Uterus (tissue), 2 donors: ENCODE data around the gene RNPS1.

Experiments
- CTCF ChIP-seq, 4 experiments: fragments of 200-600 bp in 2 of 4; fragments of 450-650 bp in 2 of 4; sonication (generic) in 2 of 4; IDR thresholded peaks; one replicate each; pipeline ENCODE4 v1.5.1; 2016 to 2019; ENCODE audit warnings: antibody characterized with exemption in 4 of 4, mild to moderate bottlenecking in 2 of 4, moderate library complexity in 1 of 4
- POLR2A ChIP-seq, 2 donors: fragments of 450-650 bp; IDR thresholded peaks; one replicate each; pipeline ENCODE4 v1.6.1; 2016; ENCODE audit warnings: antibody characterized with exemption in 2 of 2, mild to moderate bottlenecking in 1 of 2, moderate library complexity in 1 of 2

DNA sequence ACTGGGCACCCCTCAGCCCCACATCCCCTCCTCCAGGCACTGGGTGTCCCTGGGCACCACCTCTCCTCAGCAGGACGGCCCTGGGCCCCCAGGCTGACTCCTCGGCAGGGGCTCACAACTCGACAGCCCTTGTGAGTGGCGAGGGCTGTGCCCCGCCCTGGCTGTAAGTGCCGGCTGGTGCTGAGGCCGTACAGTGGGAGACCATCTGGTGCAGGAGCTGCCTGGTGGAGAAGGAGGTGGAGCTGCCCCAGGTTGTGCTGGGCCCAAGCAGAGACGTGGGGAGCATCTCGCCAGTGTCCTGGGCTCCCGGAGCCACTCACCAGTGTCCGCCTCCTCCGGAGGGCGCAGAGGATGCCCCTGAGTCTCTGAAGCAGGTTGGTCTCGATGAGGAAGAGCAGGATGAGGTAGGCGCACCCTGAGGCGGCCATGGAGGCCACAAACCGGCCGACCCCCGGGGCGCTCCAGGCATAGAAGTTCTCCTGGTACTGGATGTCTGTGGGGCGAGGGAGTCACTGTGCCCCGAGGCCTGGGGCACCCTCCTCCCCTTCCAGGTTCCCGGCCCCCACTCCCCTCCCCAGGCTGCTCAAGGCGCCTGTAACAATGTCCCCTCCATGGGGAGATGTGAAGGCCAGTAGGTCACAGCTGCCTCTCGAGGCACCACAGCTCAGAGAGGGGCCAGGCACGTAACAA lies 15.1 kb upstream of the RNPS1 start:
- TF ChIP-seq CTCF (IDR thresholded peaks at IDR 0.05) (no peak), POLR2A (IDR thresholded peaks at IDR 0.05) (no peak)
